ENCODE measurements around the gene ULBP1. TPM values are rescaled to one million over a fixed set of nuclear protein-coding genes. Genes with fewer than 3 reads are reported as not detected.
"Not testable (repeated sequence)": the region's sequence is repeated elsewhere in the genome, so short reads cannot be mapped to it uniquely, and the experiment has no call there.

ULBP1 gene
- total and polyA plus RNA-seq, 11 donors, result 0.10 to 0.52 (median 0.25) TPM

GRCh38 chr6:149951626-149952025, 12.1 kb upstream of the ULBP1 start:
- Histone ChIP-seq H3K27me3 (peaks cover 4 to 81% (median 56%) of the 10 kb centered on the region in 9 donors), H3K9me3 (no peaks in the 10 kb centered on the region), H3K27ac (no peak overlapping the region), H3K4me3 (no peak overlapping the region), H3K36me3 (no peaks in the 10 kb centered on the region), H3K4me1 (peaks cover 0 to 3% (median 0%) of the 10 kb centered on the region in 12 donors)
- DNase-seq, result no peak
- no peak for ATAC-seq
- intact Hi-C loops (cut with DNase I), result no loop called here
- 71 to 82% (median 77%) methylated on average over 3 of the region's 3 CpGs for WGBS, 4 donors
- TF ChIP-seq POLR2A (IDR thresholded peaks at IDR 0.05), result no peak
- no peak for TF ChIP-seq CTCF (IDR thresholded peaks at IDR 0.05)

GRCh38 chr6:149953390-149953789, 10.4 kb upstream of the ULBP1 start:
- H3K4me3 ChIP-seq; H3K27ac ChIP-seq; DNase-seq; H3K9me3 ChIP-seq; H3K4me1 ChIP-seq; intact Hi-C loops (cut with DNase I); H3K36me3 ChIP-seq; ATAC-seq: not testable (repeated sequence)
- WGBS, 4 donors, result 28 to 42% (median 40%) methylated on average over 2 of the region's 2 CpGs
- H3K27me3 ChIP-seq, result peaks cover 9 to 86% (median 68%) of the 10 kb centered on the region in 9 donors

- intact Hi-C loops (cut with DNase I); H3K4me3 ChIP-seq: not testable (repeated sequence)
These were observed 9.8 kb upstream of the ULBP1 start for GRCh38 chr6:149953934-149954327.

GRCh38 chr6:149954328-149954983, 9.3 kb upstream of the ULBP1 start:
- H3K36me3 ChIP-seq; intact Hi-C loops (cut with DNase I); H3K9me3 ChIP-seq; H3K4me1 ChIP-seq; DNase-seq; H3K27ac ChIP-seq; H3K4me3 ChIP-seq: not testable (repeated sequence)
- ATAC-seq, result peak in 2 of 4 donors; percentile 22 to 51
- 3 to 6% methylated on average over 34 to 38 of the region's 53 CpGs; no CpG with 5 or more reads in 2 of the 4 donors for WGBS, 4 donors
- H3K27me3 ChIP-seq, result peaks cover 9 to 78% (median 68%) of the 10 kb centered on the region in 9 donors

More at GRCh38 chr6:149953934-149954327, 9.8 kb upstream of the ULBP1 start:
- H3K27me3 ChIP-seq, result peaks cover 9 to 81% (median 68%) of the 10 kb centered on the region in 9 donors
- H3K36me3 ChIP-seq, H3K9me3 ChIP-seq, H3K27ac ChIP-seq, H3K4me1 ChIP-seq, DNase-seq: not testable (repeated sequence)
- 4 to 11% (median 8%) methylated on average over 3 to 6 of the region's 10 CpGs for WGBS, 4 donors
- peak in 3 of 4 donors; percentile 62 to 64 (median 63) for ATAC-seq

- H3K27ac ChIP-seq; DNase-seq; H3K4me3 ChIP-seq; H3K36me3 ChIP-seq; intact Hi-C loops (cut with DNase I); H3K9me3 ChIP-seq; H3K4me1 ChIP-seq; ATAC-seq: not testable (repeated sequence)
- 28 to 42% (median 38%) methylated on average over 12 to 14 of the region's 21 CpGs for WGBS, 4 donors
- peaks cover 9 to 75% (median 67%) of the 10 kb centered on the region in 9 donors for H3K27me3 ChIP-seq
These were observed 8.6 kb upstream of the ULBP1 start for GRCh38 chr6:149954984-149955653.

- 44 to 55% (median 46%) methylated on average over 7 of the region's 7 CpGs for WGBS, 4 donors
- H3K27ac ChIP-seq; intact Hi-C loops (cut with DNase I); H3K4me3 ChIP-seq; H3K36me3 ChIP-seq; DNase-seq; H3K4me1 ChIP-seq; H3K9me3 ChIP-seq; ATAC-seq: not testable (repeated sequence)
- peaks cover 9 to 77% (median 63%) of the 10 kb centered on the region in 9 donors for H3K27me3 ChIP-seq
These were observed 8.0 kb upstream of the ULBP1 start for GRCh38 chr6:149955654-149956317.

GRCh38 chr6:149958124-149958523, 5.6 kb upstream of the ULBP1 start:
- DNase-seq; H3K36me3 ChIP-seq; H3K27ac ChIP-seq; H3K9me3 ChIP-seq; H3K4me1 ChIP-seq; intact Hi-C loops (cut with DNase I); H3K4me3 ChIP-seq: not testable (repeated sequence)
- WGBS, 4 donors, result 40 to 56% (median 49%) methylated on average over 3 of the region's 3 CpGs
- H3K27me3 ChIP-seq, result peaks cover 9 to 78% (median 49%) of the 10 kb centered on the region in 9 donors
- ATAC-seq, result peak in 1 of 4 donors; percentile 64

- H3K4me3 ChIP-seq, H3K27ac ChIP-seq, ATAC-seq, H3K9me3 ChIP-seq, DNase-seq, H3K36me3 ChIP-seq: not testable (repeated sequence)
- intact Hi-C loops (cut with DNase I), result loop anchor here in 1 of 10 donors (10.0 kb wide), 1 partner anchor 55 kb away; no protein-coding TSS in a partner anchor
- Histone ChIP-seq H3K4me1 (peaks cover 0 to 20% (median 13%) of the 10 kb centered on the region in 12 donors), H3K27me3 (peaks cover 17 to 79% (median 53%) of the 10 kb centered on the region in 9 donors)
- WGBS, 4 donors, result 82 to 92% (median 86%) methylated on average over 2 to 4 of the region's 4 CpGs
These were observed 3.9 kb upstream of the ULBP1 start for GRCh38 chr6:149959806-149960205.
